ENCODE measurements around the gene GPR152. TPM values are rescaled to one million over a fixed set of nuclear protein-coding genes. Genes with fewer than 3 reads are reported as not detected.

GPR152 gene
- total and polyA plus RNA-seq, 2 of the 8 experiments (the other 6 are each of a cell fraction or from before 2014, with no cell fraction given), result not detected

DNA sequence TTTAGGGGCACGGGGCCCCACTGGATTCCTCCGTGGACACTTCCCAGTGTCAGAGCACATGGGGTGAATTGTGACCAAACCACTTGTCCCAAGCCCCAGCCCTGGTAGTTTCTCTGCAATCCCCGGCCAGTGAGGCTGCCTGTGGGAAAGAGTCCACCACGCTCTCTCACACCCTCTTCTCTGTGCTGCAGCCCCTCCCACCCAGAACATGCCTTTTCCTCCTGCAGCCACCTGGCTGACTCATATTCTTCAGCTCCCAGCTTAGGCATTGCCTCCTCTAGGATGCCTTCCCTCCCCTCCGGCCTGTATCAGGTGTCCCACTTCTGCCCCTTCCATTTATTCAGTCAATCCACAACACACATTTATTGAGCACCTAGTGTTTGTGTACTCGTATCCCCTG, 29.6 kb downstream of the GPR152 start (continued):
- no peak for TF ChIP-seq CREB1 (IDR thresholded peaks at IDR 0.05)
- TF ChIP-seq MAFK (IDR thresholded peaks at IDR 0.05; ENCODE audit: low read depth, low read length), result no peak
- TF ChIP-seq YY1 (IDR thresholded peaks at IDR 0.05; ENCODE audit: low read depth, low read length), result no peak
- no peak for TF ChIP-seq ASH2L (IDR thresholded peaks at IDR 0.05; ENCODE audit: low read length)

All from H1 (cell line).